IPS-NIHi11 (cell line): ENCODE measurements around the gene ABCB11.
"Not testable (repeated sequence)": the region's sequence is repeated elsewhere in the genome, so short reads cannot be mapped to it uniquely, and the experiment has no call there.

Experiments
- DNase-seq: peaks from one replicate; pipeline ENCODE4 v3.0.0; 2012; ENCODE audit warnings: mixed read lengths, low spot score

ABCB11 gene

GRCh38 chr2:168971261-168971660 lies 59.9 kb downstream of the ABCB11 start:
- DNase-seq: no peak

GRCh38 chr2:168970711-168971233 lies 60.4 kb downstream of the ABCB11 start:
- DNase-seq: no peak

DNA sequence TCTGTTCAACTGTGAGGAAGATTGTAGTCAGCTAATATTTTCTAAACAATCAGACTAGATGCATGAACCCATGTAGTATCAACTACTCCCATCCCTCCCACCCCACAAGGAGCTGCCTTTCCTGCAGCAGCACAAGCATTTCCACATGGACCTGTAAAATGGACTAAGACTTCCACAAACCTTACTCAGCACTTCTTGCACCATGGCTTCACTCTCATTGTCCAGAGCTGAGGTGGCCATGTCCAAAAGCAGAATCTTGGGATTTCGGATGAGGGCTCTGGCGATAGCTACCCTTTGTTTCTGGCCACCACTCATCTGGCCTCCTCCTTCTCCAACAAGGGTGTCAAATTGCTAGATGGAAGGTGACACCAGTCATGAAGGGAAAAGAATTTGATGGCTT lies 61.3 kb downstream of the ABCB11 start:
- DNase-seq: no peak

- DNase-seq: no peak
These were observed 62.8 kb downstream of the ABCB11 start for GRCh38 chr2:168968342-168968741.

- no peak for DNase-seq
These were observed 66.8 kb downstream of the ABCB11 start for GRCh38 chr2:168964251-168964807.

GRCh38 chr2:168962636-168963035 lies 68.5 kb downstream of the ABCB11 start:
- no peak for DNase-seq

DNA sequence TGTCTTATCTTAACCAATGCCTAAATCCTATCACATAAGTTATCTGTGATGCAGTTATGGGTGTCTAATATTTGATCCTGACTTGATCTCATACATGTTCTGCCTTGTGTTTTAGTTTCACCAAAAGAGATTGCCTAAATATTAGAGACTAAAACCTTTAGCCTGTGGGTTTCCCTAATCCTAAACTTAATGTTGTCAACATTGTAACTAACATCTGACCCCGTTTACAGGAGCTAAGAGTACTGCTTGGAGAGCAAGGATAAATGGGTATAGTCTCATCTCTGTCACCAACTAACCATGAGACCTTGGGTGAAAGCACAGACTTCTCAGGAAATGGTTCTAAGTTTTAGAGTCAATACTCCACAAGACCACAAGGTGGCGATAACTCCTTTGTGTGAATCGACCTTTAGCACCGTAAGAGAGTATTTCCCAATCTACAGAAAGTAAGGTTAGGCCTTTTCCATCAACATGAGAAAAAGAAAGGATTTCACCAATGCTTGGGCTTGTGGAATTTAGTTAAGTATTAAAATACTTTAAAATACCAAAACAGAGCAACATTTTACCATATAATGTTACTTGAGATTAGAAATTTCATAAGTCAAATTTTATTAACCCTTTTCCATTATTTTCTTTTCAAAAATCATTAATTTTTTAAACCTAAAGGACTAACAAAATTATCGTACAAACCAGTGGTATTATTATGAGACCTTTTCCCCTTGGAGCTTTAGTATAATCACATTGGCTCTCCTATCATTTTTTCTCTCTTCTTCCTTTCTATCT lies 69.5 kb downstream of the ABCB11 start:
- peak; percentile 67 for DNase-seq

- DNase-seq: no peak
These were observed 74.7 kb downstream of the ABCB11 start for GRCh38 chr2:168956392-168956791.

DNA sequence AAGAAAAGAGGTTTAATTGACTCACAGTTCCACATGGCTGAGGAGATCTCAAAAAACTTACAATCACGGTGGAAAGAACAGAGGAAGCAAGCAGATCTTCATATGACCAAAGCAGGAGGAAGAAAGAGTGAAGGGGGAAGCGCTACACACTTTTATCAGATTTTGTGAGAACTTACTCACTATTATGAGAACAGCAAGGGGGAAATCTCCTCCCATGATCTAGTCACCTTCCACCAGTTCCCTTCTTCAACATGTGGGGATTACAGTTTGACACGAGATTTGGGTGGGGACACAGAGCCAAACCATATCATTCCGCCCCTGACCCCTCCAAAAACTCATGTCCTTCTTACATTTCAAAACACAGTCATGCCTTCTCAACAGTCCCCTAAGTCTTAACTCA lies 75.8 kb downstream of the ABCB11 start:
- no peak for DNase-seq

DNA sequence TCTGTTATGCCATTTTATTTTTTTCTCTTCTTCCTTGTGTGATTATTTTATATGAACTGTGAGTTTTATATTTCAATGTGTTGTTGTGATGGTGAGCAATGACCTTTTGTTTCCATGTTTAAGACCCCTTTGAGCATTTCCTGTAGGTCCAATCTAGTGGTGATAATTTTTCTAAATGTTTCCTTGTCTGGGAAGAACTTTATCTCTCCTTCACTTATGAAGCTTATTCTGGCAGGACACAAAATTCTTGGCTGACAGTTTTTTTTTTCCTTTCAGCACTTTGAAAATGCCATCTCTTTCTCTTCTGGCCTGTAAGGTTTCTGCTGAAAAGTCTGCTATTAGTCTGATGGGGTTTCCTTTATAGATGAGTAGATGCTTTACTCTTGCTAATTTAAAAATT lies 76.9 kb downstream of the ABCB11 start:
- no peak for DNase-seq

DNA sequence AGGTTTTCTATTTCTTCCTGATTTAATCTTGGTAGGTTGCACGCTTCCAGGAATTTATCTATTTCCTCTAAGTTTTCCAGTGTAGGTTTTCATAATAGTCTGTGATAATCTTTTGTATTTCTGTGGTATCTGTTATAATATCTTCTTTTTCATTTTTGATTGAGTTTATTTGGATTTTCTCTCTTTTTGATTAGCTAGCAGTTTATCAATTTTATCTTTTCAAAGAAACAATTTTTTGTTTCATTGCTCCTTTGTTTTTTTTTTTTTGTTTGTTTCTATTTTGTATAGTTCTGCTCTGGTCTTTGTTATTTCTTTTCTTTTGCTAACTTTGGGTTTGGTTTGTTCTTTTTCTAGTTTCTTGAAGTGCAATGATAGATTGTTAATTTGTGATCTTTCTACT lies 78.7 kb downstream of the ABCB11 start:
- DNase-seq: no peak

DNA sequence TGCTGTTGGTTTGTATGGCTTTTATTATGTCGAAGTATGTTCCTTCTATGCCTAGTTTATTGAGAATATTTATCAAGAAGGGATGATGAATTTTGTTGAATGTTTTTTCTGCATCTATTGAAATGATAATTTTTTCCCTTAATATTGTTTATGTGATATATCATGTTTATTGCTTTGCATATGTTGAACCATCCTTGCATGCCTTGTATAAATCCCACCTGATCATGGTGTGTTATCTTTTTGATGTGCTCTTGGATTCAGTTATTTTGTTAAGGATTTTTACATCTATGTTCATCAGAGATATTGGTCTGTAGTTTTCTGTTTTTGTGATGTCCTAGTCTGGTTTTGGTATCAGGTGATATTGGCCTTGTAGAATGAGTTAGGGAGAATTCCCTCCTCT lies 79.3 kb downstream of the ABCB11 start:
- no peak for DNase-seq

DNA sequence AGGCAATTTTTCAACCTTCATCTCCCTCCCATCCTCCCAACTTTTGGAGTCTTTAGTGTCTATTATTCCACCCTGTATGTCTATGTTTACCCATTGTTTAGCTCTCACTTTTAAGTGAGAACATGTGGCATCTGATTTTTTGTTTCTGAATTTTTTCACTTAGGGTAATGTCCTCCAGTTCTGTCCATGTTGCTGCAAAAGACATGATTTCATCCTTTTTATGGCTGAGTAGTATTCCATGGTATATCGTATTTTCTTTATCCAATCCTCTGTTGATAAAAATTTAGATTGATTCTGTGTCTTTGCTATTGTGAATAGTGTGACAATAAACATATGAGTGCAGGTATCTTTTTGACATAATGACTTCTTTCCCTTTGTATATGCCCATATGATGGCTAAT lies 81.8 kb downstream of the ABCB11 start:
- no peak for DNase-seq

DNA sequence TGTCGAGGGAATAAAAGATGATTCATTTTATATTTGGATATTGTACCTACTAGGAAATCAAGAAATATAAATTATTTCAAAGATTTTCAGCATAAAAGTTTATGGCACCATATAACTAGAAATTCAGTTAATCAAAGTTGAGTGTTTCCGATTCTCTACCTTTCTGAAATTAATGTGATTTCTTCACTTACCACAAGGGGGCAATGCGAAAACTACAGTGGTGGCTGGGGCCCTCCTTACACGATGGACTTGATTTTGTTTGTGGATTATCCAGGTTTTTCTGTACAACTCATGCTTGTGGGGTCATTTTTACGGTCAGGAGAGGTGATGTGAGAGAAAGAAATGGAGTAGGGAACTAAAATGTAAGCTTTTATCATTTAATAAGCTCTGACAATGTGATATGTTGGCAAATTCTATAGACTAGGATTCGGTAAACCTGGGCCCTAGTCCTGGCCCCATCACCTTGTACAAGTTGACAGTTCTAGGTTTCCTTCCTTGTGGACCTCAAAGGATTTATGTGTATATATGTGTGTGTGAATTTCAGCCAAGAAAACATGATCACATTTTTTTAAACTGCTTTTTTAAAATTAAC lies 82.4 kb downstream of the ABCB11 start:
- peak; percentile 56 for DNase-seq

DNA sequence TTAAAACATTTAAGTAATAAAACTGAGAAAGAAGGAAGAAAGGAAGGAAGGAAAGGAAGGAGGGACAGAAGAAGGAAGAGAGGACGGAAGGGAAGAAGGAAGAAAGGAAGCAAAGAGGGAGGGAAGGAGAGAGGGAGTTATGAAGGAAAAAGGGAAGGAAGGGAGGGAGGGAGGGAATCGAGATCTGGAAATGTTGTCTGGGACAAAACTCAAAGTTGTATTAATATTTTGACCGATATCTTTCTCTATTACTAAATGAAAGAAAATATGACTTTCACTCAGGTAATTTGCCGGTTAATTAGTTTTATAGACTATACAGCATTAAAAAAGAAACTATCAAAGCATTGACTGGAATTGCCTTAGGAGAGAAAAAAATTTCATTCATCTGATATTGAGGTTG lies 85.6 kb downstream of the ABCB11 start:
- DNase-seq: no peak

DNA sequence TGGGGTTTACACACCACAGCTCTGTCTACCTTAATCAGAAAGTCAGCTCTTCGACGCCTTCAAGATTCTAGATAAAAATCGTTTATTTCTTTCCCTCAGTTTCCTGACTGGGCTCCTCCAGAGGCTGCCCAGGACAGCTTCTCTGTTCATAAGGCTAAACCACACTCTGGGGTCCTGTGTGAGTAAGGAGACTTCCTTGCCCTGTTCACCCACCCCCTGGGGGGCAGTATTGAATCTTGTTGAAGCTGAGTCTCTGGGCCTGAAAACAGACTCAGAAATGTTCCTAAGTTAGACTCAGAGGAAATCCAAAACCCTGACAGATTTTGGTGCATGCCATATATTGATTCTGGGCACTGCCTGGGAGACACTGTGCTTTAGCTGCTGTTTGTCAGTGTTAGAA lies 87.1 kb downstream of the ABCB11 start:
- peak; percentile 13 for DNase-seq

DNA sequence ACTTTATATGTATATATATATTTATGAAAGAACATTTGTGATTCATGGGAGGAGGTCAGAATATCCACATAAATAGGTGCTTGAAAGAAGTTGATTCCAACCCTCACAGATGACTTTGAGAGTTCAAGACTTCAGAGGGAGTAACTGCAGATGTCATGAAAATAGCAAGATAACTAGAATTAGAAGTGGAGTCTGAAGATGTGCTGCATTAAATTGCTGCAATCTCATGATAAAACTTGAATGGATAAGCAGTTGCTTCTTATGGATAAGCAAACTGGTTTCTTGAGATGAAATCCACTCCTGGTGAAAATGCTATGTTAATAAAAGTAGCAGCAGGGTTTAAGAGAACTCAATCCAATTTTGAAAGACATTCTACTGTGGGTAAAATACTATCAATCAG lies 89.8 kb downstream of the ABCB11 start:
- DNase-seq: no peak

- DNase-seq: no peak
These were observed 91.2 kb downstream of the ABCB11 start for GRCh38 chr2:168939918-168940317.

DNA sequence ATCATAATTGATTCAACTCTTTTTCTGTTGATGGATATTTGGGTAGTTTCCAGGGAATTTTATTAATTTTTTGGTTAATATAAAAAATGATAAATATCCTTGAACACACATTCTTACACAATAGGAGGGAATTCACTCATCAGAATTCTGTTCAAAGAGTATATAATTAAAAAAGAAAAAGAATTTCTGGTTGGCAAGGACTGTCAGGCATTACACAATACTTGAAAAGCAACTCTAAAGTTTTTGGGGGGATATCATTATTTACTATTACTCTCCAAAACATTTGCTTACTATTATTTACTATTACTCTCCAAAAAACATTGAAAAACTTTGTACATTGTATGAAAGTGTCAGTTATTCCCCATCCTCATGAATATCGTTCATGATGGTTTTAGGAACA lies 92.1 kb downstream of the ABCB11 start:
- no peak for DNase-seq

- DNase-seq: no peak
These were observed 95.1 kb downstream of the ABCB11 start for GRCh38 chr2:168935810-168936581.

DNA sequence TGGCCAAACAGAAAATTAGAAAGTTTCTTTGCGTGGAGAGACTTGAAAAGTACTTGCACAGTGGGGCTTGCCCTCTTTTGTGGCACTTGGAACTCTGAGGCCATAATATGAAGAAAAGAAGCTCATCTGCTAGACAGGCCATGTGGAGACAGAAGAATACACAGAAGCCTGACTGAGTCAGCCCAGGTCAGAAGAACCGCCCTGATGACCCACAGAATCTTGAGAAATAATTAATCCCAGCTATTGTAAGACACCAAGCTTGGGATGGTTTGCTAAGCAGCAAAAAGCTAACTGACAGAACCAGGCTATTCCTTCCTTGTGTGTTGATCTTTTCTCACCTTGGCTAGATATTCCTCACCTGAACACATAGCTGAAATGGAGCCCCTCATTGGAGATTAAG lies 96.3 kb downstream of the ABCB11 start:
- no peak for DNase-seq

DNA sequence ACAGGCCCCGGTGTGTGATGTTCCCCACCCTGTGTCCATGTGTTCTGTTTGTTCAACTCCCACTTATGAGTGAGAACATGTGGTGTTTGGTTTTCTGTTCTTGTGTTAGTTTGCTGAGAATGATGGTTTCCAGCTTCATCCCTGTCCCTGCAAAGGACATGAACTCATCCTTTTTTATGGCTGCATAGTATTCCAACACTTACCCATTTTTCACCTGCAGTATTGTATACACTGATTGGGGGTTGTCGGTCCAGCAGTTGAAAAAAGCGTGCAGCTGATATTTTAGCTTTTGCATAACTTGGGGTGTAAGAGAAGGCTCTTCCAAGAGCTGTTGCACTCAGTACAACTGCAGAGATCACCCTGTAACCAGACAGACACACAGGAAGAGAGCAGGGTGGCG lies 99.0 kb downstream of the ABCB11 start:
- DNase-seq: not testable (repeated sequence)

DNA sequence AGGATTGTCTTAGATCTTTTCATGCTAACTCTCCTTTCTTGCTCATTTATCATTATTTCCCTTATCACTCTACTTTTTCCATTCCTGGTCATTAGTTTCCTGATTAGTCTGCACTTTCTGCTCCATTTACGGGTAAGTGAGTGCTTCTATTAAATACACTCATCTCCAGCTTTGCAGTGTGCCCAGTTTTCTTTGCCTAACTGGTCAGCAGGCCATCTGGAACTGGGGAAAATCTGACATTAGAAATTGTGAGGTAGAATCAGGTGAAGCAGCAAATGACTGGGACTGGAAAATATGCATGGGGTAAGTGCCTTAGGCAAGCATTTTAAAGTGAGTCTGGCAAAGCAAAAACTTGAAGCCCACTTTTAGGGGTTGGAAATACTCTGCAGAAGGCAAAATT lies 100.9 kb downstream of the ABCB11 start:
- DNase-seq: no peak
